22Rv1 (cell line): Measurements from ENCODE around the gene GNL2.

Experiments used
- CTCF ChIP-seq: fragments of 450-650 bp; IDR thresholded peaks from 2 replicates; pipeline ENCODE4 v1.5.1; 2017; ENCODE audit warnings: mild to moderate bottlenecking
- ZFX ChIP-seq: fragments of 450-650 bp; IDR thresholded peaks from 2 replicates; pipeline ENCODE4 v1.6.1; 2017; ENCODE audit warnings: antibody characterized with exemption, borderline replicate concordance

- TF ChIP-seq CTCF (no peak), ZFX (no peak)
These were observed 51.2 kb downstream of the GNL2 start for GRCh38 chr1:37544530-37544929.
